T-helper 1 cell treated with Interleukin-12 subunit alpha and Interleukin-12 subunit beta and Interleukin-4 antibody, amounts not matched to agents 30 μg/mL and 1 μg/mL, for 36 hours (primary cell): ENCODE measurements around the gene ACOX3.
"Not testable (repeated sequence)": the region's sequence is repeated elsewhere in the genome, so short reads cannot be mapped to it uniquely, and the experiment has no call there.

Experiments
- H3K27ac Mint-ChIP-seq: one replicate; pipeline ENCODE4 v1.8.0; 2021; ENCODE audit warnings: mild to moderate bottlenecking, mixed read lengths
- H3K27me3 Mint-ChIP-seq: one replicate; pipeline ENCODE4 v1.8.0; 2021; ENCODE audit warnings: low read depth, mixed read lengths
- H3K36me3 Mint-ChIP-seq: one replicate; pipeline ENCODE4 v1.8.0; 2021; ENCODE audit warnings: low read depth, mixed read lengths
- H3K4me1 Mint-ChIP-seq: one replicate; pipeline ENCODE4 v1.8.0; 2021; ENCODE audit warnings: low read depth, mixed read lengths
- H3K4me3 Mint-ChIP-seq: one replicate; pipeline ENCODE4 v1.8.0; 2021; ENCODE audit warnings: mild to moderate bottlenecking, moderate library complexity, mixed read lengths
- H3K9me3 Mint-ChIP-seq: one replicate; pipeline ENCODE4 v1.8.0; 2021; ENCODE audit warnings: mixed read lengths

ACOX3 gene

DNA sequence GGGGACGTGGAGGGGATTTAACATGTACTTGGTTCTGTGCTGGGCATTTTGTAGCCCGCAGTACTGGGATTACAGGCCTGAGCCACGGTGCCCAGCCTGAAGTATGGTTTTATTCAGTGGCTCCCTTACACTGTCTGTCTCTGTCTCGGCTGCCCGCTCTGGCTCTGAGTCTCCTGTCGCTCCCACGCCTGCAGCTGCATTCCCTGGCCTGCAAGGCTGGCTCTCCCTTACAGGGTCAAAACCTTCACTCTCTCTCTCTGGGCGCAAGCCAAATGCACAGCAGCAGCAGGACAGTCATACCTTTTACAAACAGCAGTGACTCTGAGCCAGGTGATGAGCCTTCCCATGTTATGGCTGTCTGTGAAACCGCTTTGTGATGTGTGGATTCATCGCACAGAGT is 98.8 kb downstream of the ACOX3 start:
- Mint-ChIP-seq H3K27ac (no peak overlapping the region), H3K36me3 (no peaks in the 10 kb centered on the region), H3K27me3 (no peaks in the 10 kb centered on the region), H3K4me1 (no peaks in the 10 kb centered on the region), H3K4me3 (no peak overlapping the region), H3K9me3 (peaks cover 8% of the 10 kb centered on the region)

DNA sequence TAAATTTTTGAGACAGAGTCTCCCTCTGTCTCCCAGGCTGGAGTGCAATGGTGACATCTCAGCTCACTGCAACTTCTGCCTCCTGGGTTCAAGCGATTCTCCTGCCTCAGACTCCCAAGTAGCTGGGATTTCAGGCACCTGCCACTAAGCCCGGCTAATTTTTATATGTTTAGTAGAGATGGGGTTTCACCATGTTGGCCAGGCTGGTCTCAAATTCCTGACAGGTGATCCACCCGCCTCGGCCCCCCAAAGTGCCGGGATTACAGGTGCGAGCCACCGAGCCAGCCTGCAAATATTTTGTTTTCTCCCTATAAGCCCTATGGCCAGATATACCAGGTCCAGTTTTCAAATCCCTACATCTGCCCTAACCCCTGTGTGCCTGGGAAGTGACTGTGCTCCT is 99.2 kb downstream of the ACOX3 start:
- H3K36me3 Mint-ChIP-seq, H3K4me3 Mint-ChIP-seq, H3K27me3 Mint-ChIP-seq, H3K27ac Mint-ChIP-seq, H3K4me1 Mint-ChIP-seq: not testable (repeated sequence)
- peaks cover 11% of the 10 kb centered on the region for H3K9me3 Mint-ChIP-seq

DNA sequence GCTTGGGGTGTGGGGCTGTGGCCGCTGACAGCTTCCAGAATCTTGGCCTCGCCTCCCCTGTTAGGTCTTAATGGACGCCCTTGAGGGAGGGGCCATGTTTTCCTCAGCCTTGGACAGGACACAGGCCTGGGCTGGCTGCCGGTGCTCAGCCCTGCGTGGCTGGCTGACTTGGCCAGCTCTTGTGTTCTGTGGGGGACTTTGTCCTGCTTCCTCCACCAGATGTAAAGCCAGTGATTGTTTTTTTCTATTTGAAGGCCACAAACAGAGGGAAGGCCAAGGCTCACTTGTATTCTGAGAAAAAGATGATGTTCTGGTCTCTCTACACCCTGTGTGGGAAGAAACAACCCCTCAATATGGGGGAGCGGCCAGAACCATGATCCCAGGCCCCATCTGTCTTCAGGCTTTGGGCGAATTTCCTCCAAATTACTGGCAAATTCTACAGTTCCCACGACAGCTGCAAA is 99.7 kb downstream of the ACOX3 start:
- Mint-ChIP-seq H3K9me3 (peaks cover 15% of the 10 kb centered on the region), H3K27me3 (no peaks in the 10 kb centered on the region), H3K36me3 (no peaks in the 10 kb centered on the region), H3K27ac (no peak overlapping the region), H3K4me3 (no peak overlapping the region), H3K4me1 (no peaks in the 10 kb centered on the region)

GRCh38 chr4:8338351-8338961 is 102.1 kb downstream of the ACOX3 start:
- Mint-ChIP-seq H3K9me3 (peaks cover 16% of the 10 kb centered on the region), H3K27ac (no peak overlapping the region), H3K36me3 (no peaks in the 10 kb centered on the region)

DNA sequence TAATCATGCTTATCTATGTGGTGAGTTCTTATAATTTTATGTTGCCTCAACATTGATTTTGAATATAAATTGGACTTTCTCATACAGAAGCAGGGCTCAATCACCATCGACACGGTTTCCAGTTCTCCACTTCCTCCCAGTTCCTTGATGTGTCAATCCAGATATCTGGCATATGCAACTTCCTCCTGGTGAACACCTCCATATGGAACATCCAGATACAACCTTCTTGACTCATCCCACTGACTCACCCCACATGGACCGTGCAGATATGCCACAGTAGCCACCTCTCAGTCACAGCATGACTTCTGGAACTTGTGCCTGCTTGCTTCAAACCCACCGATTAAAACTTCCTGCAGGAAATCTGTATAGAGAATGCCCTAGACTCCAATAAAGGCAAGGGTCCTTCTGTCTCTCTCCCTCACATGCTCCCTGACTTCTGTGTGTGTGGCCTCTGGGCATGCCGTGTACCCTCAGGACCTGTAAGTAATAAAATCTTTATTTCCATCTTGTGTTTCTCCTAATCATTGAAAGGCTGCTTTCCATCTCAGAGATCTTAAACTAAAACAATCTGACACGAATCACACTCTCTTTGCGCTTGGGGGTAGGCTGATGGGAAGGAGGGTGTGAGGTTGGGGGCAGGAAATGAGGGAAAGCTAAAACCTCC is 104.0 kb downstream of the ACOX3 start:
- Mint-ChIP-seq H3K9me3 (peaks cover 16% of the 10 kb centered on the region), H3K4me3 (no peak overlapping the region), H3K27ac (no peak overlapping the region), H3K36me3 (no peaks in the 10 kb centered on the region), H3K27me3 (no peaks in the 10 kb centered on the region), H3K4me1 (no peaks in the 10 kb centered on the region)

More at GRCh38 chr4:8338351-8338961, 102.1 kb downstream of the ACOX3 start:
- Mint-ChIP-seq H3K27me3 (no peaks in the 10 kb centered on the region), H3K4me1 (no peaks in the 10 kb centered on the region), H3K4me3 (no peak overlapping the region)

- Mint-ChIP-seq H3K36me3 (no peaks in the 10 kb centered on the region), H3K9me3 (peaks cover 16% of the 10 kb centered on the region), H3K4me3 (no peak overlapping the region), H3K27ac (no peak overlapping the region), H3K4me1 (no peaks in the 10 kb centered on the region), H3K27me3 (no peaks in the 10 kb centered on the region)
Observed at GRCh38 chr4:8335848-8336247, 104.7 kb downstream of the ACOX3 start.

- H3K9me3 Mint-ChIP-seq = peaks cover 16% of the 10 kb centered on the region
- H3K4me3 Mint-ChIP-seq = no peak overlapping the region
- H3K4me1 Mint-ChIP-seq = no peaks in the 10 kb centered on the region
- no peak overlapping the region for H3K27ac Mint-ChIP-seq
- H3K36me3 Mint-ChIP-seq = no peaks in the 10 kb centered on the region
- no peaks in the 10 kb centered on the region for H3K27me3 Mint-ChIP-seq
Observed at GRCh38 chr4:8334786-8335460, 105.6 kb downstream of the ACOX3 start.

- H3K9me3 Mint-ChIP-seq = peaks cover 16% of the 10 kb centered on the region
- no peaks in the 10 kb centered on the region for H3K36me3 Mint-ChIP-seq
- H3K4me3 Mint-ChIP-seq = no peak overlapping the region
- no peaks in the 10 kb centered on the region for H3K4me1 Mint-ChIP-seq
- no peaks in the 10 kb centered on the region for H3K27me3 Mint-ChIP-seq
- no peak overlapping the region for H3K27ac Mint-ChIP-seq
Observed at GRCh38 chr4:8333726-8334460, 106.6 kb downstream of the ACOX3 start.

DNA sequence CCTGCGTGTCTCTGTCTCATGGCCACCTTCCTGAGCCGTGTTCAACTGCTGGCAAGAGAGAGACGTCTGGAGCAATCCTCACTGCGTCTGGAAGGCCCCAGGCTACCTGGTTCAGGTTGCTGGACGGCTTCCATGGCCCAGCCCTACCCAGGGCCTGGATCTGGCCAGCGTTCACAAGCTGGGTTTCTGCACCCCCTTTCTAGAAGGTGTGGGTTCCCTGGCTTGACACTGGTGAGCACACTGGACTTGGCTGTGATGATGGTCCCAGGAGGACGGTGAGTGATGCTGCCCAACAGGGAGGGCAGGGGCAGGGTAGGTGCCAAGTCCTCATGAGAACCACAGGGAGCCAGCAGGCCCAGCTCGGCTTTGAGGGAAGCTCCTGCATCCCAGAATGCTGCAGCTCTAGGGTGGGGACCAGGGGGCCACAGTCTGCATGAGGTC is 107.6 kb downstream of the ACOX3 start:
- no peak overlapping the region for H3K4me3 Mint-ChIP-seq
- H3K36me3 Mint-ChIP-seq = no peaks in the 10 kb centered on the region
- H3K27me3 Mint-ChIP-seq = no peaks in the 10 kb centered on the region
- H3K9me3 Mint-ChIP-seq = peaks cover 11% of the 10 kb centered on the region
- H3K4me1 Mint-ChIP-seq = no peaks in the 10 kb centered on the region
- no peak overlapping the region for H3K27ac Mint-ChIP-seq

DNA sequence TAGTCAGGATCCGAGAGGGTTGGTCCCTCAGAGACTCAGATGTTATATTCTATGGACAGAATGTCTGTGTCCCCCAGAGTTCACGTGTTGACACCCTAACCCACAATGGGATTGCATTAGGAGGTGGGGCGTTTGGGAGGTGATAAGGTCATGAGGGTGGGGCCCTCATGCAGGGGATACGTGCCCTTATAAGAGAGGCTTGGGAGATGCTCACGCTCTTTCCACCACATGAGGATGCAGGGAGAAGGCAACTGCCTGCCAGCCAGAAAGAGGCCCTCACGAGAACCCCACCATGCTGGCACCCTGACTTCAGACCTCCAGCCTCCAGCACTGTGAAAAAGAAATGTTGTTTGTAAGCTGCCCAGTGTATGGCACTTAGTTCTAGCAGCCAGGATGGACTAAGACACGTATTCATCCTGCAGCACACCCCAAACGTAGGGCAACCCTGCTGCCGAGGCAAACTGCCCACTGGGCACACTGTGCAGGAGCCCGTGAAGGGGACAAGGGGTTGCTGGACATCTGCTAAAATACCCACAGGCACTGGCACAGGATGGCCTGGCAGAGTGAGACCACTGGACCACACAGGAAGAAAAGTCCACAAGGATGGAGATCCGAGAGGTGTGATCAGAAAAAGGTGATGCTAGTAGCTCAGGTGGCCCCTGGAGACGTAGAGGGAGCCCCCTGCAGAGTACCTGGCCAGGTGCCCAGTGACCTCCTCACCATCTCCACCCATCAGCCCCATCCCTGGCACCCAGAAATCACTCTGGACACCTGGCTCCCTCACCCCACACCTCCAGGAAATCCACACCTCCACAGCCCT is 108.3 kb downstream of the ACOX3 start:
- H3K4me1 Mint-ChIP-seq = no peaks in the 10 kb centered on the region
- no peaks in the 10 kb centered on the region for H3K27me3 Mint-ChIP-seq
- no peaks in the 10 kb centered on the region for H3K36me3 Mint-ChIP-seq
- peaks cover 11% of the 10 kb centered on the region for H3K9me3 Mint-ChIP-seq
- no peak overlapping the region for H3K27ac Mint-ChIP-seq
- no peak overlapping the region for H3K4me3 Mint-ChIP-seq

DNA sequence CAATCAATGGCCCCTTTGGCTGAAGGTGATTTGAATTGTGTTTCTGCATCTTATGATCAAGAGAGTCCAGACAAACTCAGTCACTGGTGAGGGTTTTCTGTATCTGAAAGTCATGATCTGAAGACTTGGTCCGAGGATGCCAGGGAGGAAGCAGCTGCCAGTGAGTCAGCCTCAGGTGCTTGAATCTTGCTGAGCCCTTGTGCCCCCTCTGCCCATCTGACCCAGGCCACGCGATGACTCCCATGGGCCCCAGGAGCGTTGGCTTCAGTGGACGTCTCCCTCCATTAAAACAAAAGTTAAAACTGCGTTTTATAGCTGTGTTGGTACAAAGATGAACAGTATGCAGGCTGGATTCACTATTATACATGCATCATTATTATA is 109.0 kb downstream of the ACOX3 start:
- no peaks in the 10 kb centered on the region for H3K36me3 Mint-ChIP-seq
- H3K4me3 Mint-ChIP-seq = no peak overlapping the region
- peaks cover 7% of the 10 kb centered on the region for H3K9me3 Mint-ChIP-seq
- H3K27me3 Mint-ChIP-seq = no peaks in the 10 kb centered on the region
- no peaks in the 10 kb centered on the region for H3K4me1 Mint-ChIP-seq
- H3K27ac Mint-ChIP-seq = no peak overlapping the region

GRCh38 chr4:8330821-8331574 is 109.5 kb downstream of the ACOX3 start:
- no peaks in the 10 kb centered on the region for H3K36me3 Mint-ChIP-seq
- H3K4me3 Mint-ChIP-seq = no peak overlapping the region
- H3K9me3 Mint-ChIP-seq = peaks cover 3% of the 10 kb centered on the region
- H3K27me3 Mint-ChIP-seq = no peaks in the 10 kb centered on the region
- no peaks in the 10 kb centered on the region for H3K4me1 Mint-ChIP-seq
- H3K27ac Mint-ChIP-seq = no peak overlapping the region

GRCh38 chr4:8329859-8330761 is 110.4 kb downstream of the ACOX3 start:
- Mint-ChIP-seq H3K27ac (no peak overlapping the region), H3K27me3 (no peaks in the 10 kb centered on the region), H3K36me3 (no peaks in the 10 kb centered on the region), H3K9me3 (no peaks in the 10 kb centered on the region), H3K4me3 (no peak overlapping the region), H3K4me1 (no peaks in the 10 kb centered on the region)
